ENCODE measurements around the gene CABLES1.

The CABLES1 gene

GRCh38 chr18:23209031-23209430 is 73.7 kb downstream of the CABLES1 start:
- H3K27me3 ChIP-seq (replicated peaks; ENCODE audit: control insufficient read depth, insufficient read depth, low read length), result no peaks in the 10 kb centered on the region

DNA sequence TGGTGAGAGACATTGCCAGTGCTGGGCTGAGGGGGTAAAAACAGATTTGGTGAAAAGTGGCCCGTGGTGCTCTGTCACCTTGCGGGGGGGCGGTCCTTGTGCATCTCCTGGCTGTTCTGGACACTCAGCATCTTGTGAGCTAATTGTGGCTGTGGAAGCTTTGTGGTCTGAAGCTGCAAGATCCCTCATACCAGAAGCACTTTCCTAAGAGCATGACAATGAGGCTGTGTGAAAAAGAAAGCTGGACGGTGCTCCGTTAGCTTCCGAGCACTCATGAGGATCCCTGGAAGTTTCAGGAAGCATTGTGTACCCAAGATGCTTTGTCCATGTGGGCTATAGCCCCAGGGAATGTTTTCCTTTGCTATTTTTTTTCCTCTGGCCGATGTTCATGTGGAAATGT is 74.5 kb downstream of the CABLES1 start:
- no peak for TF ChIP-seq CTCF (IDR thresholded peaks at IDR 0.05; ENCODE audit: insufficient read depth, low read length, poor library complexity, severe bottlenecking)
- no peak overlapping the region for H3K4me3 ChIP-seq (replicated peaks; ENCODE audit: low read depth, low read length)
- DNase-seq (ENCODE audit: extremely low read depth, insufficient read length), result no peak
- H3K36me3 ChIP-seq (ENCODE audit: control insufficient read depth, insufficient read depth, low read length), result peaks cover 7% of the 10 kb centered on the region
- H3K27me3 ChIP-seq (replicated peaks; ENCODE audit: control insufficient read depth, insufficient read depth, low read length), result no peaks in the 10 kb centered on the region

More at GRCh38 chr18:23209031-23209430, 73.7 kb downstream of the CABLES1 start:
- Histone ChIP-seq H3K4me3 (replicated peaks; ENCODE audit: low read depth, low read length) (no peak overlapping the region), H3K36me3 (ENCODE audit: control insufficient read depth, insufficient read depth, low read length) (peaks cover 2% of the 10 kb centered on the region)
- TF ChIP-seq CTCF (IDR thresholded peaks at IDR 0.05; ENCODE audit: insufficient read depth, low read length, poor library complexity, severe bottlenecking), result no peak
- DNase-seq (ENCODE audit: extremely low read depth, insufficient read length), result no peak

GRCh38 chr18:23210526-23210925 is 75.2 kb downstream of the CABLES1 start:
- Histone ChIP-seq H3K36me3 (ENCODE audit: control insufficient read depth, insufficient read depth, low read length) (peaks cover 8% of the 10 kb centered on the region), H3K27me3 (replicated peaks; ENCODE audit: control insufficient read depth, insufficient read depth, low read length) (no peaks in the 10 kb centered on the region)
- no peak for DNase-seq (ENCODE audit: extremely low read depth, insufficient read length)

GRCh38 chr18:23211146-23211545 is 75.9 kb downstream of the CABLES1 start:
- Histone ChIP-seq H3K27me3 (replicated peaks; ENCODE audit: control insufficient read depth, insufficient read depth, low read length) (no peaks in the 10 kb centered on the region), H3K36me3 (ENCODE audit: control insufficient read depth, insufficient read depth, low read length) (peaks cover 8% of the 10 kb centered on the region), H3K4me3 (replicated peaks; ENCODE audit: low read depth, low read length) (no peak overlapping the region)
- DNase-seq (ENCODE audit: extremely low read depth, insufficient read length), result no peak
- no peak for TF ChIP-seq CTCF (IDR thresholded peaks at IDR 0.05; ENCODE audit: insufficient read depth, low read length, poor library complexity, severe bottlenecking)

More at GRCh38 chr18:23210526-23210925, 75.2 kb downstream of the CABLES1 start:
- no peak for TF ChIP-seq CTCF (IDR thresholded peaks at IDR 0.05; ENCODE audit: insufficient read depth, low read length, poor library complexity, severe bottlenecking)
- H3K4me3 ChIP-seq (replicated peaks; ENCODE audit: low read depth, low read length), result no peak overlapping the region

DNA sequence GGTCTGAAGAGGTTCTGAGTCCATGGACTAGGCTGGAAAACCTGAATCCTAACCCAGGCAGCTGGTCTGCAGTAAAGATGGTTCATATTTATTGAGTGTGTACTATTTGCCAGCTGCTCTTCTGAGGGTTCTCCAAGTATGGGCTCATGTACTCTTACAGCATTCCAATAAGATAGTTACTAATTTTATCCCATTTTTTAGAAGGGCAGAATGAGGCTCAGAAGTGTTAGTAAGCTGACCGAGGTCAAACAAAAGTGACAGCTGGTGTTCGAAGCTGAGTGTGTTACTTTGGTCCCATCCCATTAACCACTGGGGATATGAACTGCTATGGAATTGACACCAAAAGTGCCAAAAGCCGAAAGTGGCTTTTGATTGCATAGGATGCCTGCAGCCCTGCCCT is 76.9 kb downstream of the CABLES1 start:
- no peak for DNase-seq (ENCODE audit: extremely low read depth, insufficient read length)
- Histone ChIP-seq H3K27me3 (replicated peaks; ENCODE audit: control insufficient read depth, insufficient read depth, low read length) (no peaks in the 10 kb centered on the region), H3K36me3 (ENCODE audit: control insufficient read depth, insufficient read depth, low read length) (peaks cover 8% of the 10 kb centered on the region), H3K4me3 (replicated peaks; ENCODE audit: low read depth, low read length) (no peak overlapping the region)
- no peak for TF ChIP-seq CTCF (IDR thresholded peaks at IDR 0.05; ENCODE audit: insufficient read depth, low read length, poor library complexity, severe bottlenecking)

- H3K36me3 ChIP-seq (ENCODE audit: control insufficient read depth, insufficient read depth, low read length), result peaks cover 9% of the 10 kb centered on the region
- no peak for TF ChIP-seq CTCF (IDR thresholded peaks at IDR 0.05; ENCODE audit: insufficient read depth, low read length, poor library complexity, severe bottlenecking)
Measured at GRCh38 chr18:23213200-23213599, 77.9 kb downstream of the CABLES1 start.

More at GRCh38 chr18:23213200-23213599, 77.9 kb downstream of the CABLES1 start:
- Histone ChIP-seq H3K27me3 (replicated peaks; ENCODE audit: control insufficient read depth, insufficient read depth, low read length) (no peaks in the 10 kb centered on the region), H3K4me3 (replicated peaks; ENCODE audit: low read depth, low read length) (no peak overlapping the region)
- DNase-seq (ENCODE audit: extremely low read depth, insufficient read length), result no peak
